ENCODE data around the gene ANKRD13A. TPM values are rescaled to one million over a fixed set of nuclear protein-coding genes. Genes with fewer than 3 reads are reported as not detected.

The ANKRD13A gene
- total RNA-seq, 1 experiment from 2014 or later = 118 TPM

GRCh38 chr12:109952873-109953272 lies 46.4 kb upstream of the ANKRD13A start:
- H3K27me3 ChIP-seq (ENCODE audit: low read length) = no peaks in the 10 kb centered on the region
- intact Hi-C loops (cut with micrococcal nuclease) = no loop called here
- BruUV-seq (replicated peaks) = no TSS peak
- H3K36me3 ChIP-seq (ENCODE audit: low read depth, low read length) = peaks cover 29% of the 10 kb centered on the region
- no peak overlapping the region for H3K9ac ChIP-seq (ENCODE audit: low read length)
- peaks cover 24% of the 10 kb centered on the region for H3K4me1 ChIP-seq (ENCODE audit: insufficient read depth, low read length)
- no peak overlapping the region for H3K4me3 ChIP-seq (ENCODE audit: low read length)
- no peaks in the 10 kb centered on the region for H3K79me2 ChIP-seq (ENCODE audit: low read length)
- no peaks in the 10 kb centered on the region for H3K9me2 ChIP-seq (replicated peaks; ENCODE audit: low read length)
- POLR2A ChIA-PET (ENCODE audit: unreplicated experiment) = interaction anchor here (0.6 kb wide), 1 partner anchor 43 kb away, joined by 3 read pairs; the partner anchor contains the start of gene GIT2
- no peak overlapping the region for H3K27ac ChIP-seq (ENCODE audit: low read length)
- no peak overlapping the region for H3K4me2 ChIP-seq (ENCODE audit: low read length)
- no peaks in the 10 kb centered on the region for H3F3A ChIP-seq (ENCODE audit: low read length, unreplicated experiment)
- DNase-seq = no peak
- no peak overlapping the region for H2AFZ ChIP-seq (ENCODE audit: low read length)
- no peak for ATAC-seq
- CTCF ChIA-PET = no interaction called here
- H3K9me3 ChIP-seq (ENCODE audit: low read length) = no peaks in the 10 kb centered on the region
- TF ChIP-seq EZH2phosphoT487 (IDR thresholded peaks at IDR 0.05; ENCODE audit: borderline replicate concordance, low read length) = no peak
- no peak for TF ChIP-seq EZH2 (IDR thresholded peaks at IDR 0.05; ENCODE audit: low read length, unreplicated experiment)
- TF ChIP-seq, protein P1, sequence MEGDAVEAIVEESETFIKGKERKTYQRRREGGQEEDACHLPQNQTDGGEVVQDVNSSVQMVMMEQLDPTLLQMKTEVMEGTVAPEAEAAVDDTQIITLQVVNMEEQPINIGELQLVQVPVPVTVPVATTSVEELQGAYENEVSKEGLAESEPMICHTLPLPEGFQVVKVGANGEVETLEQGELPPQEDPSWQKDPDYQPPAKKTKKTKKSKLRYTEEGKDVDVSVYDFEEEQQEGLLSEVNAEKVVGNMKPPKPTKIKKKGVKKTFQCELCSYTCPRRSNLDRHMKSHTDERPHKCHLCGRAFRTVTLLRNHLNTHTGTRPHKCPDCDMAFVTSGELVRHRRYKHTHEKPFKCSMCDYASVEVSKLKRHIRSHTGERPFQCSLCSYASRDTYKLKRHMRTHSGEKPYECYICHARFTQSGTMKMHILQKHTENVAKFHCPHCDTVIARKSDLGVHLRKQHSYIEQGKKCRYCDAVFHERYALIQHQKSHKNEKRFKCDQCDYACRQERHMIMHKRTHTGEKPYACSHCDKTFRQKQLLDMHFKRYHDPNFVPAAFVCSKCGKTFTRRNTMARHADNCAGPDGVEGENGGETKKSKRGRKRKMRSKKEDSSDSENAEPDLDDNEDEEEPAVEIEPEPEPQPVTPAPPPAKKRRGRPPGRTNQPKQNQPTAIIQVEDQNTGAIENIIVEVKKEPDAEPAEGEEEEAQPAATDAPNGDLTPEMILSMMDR (conservative IDR thresholded peaks at IDR 0.05; ENCODE audit: low read depth, low read length) = no peak
- H4K20me1 ChIP-seq (ENCODE audit: low read length) = no peaks in the 10 kb centered on the region

GRCh38 chr12:109953656-109954055 lies 45.6 kb upstream of the ANKRD13A start:
- Histone ChIP-seq H3K9me2 (replicated peaks; ENCODE audit: low read length) (no peaks in the 10 kb centered on the region), H3K36me3 (ENCODE audit: low read depth, low read length) (peaks cover 29% of the 10 kb centered on the region), H3K4me1 (ENCODE audit: insufficient read depth, low read length) (peaks cover 24% of the 10 kb centered on the region), H4K20me1 (ENCODE audit: low read length) (no peaks in the 10 kb centered on the region), H3K9me3 (ENCODE audit: low read length) (no peaks in the 10 kb centered on the region), H3K27ac (ENCODE audit: low read length) (no peak overlapping the region), H3K9ac (ENCODE audit: low read length) (no peak overlapping the region), H3F3A (ENCODE audit: low read length, unreplicated experiment) (no peaks in the 10 kb centered on the region), H3K4me2 (ENCODE audit: low read length) (no peak overlapping the region), H2AFZ (ENCODE audit: low read length) (no peak overlapping the region), H3K4me3 (ENCODE audit: low read length) (no peak overlapping the region), H3K27me3 (ENCODE audit: low read length) (no peaks in the 10 kb centered on the region), H3K79me2 (ENCODE audit: low read length) (no peaks in the 10 kb centered on the region)
- ChIA-PET POLR2A (ENCODE audit: unreplicated experiment) (interaction anchor here (0.6 kb wide), 1 partner anchor 42 kb away, joined by 3 read pairs; the partner anchor contains the start of gene GIT2), CTCF (no interaction called here)
- ATAC-seq (no peak), DNase-seq (no peak)
- intact Hi-C loops (cut with micrococcal nuclease) = no loop called here
- BruUV-seq (replicated peaks) = no TSS peak
- no peak for TF ChIP-seq EZH2phosphoT487 (IDR thresholded peaks at IDR 0.05; ENCODE audit: borderline replicate concordance, low read length)
- TF ChIP-seq, protein P1 (conservative IDR thresholded peaks at IDR 0.05; ENCODE audit: low read depth, low read length) = no peak
- TF ChIP-seq EZH2 (IDR thresholded peaks at IDR 0.05; ENCODE audit: low read length, unreplicated experiment) = no peak

GRCh38 chr12:109958374-109958773 lies 40.9 kb upstream of the ANKRD13A start:
- no peaks in the 10 kb centered on the region for H3F3A ChIP-seq (ENCODE audit: low read length, unreplicated experiment)
- H3K4me2 ChIP-seq (ENCODE audit: low read length) = no peak overlapping the region

More at GRCh38 chr12:109958374-109958773, 40.9 kb upstream of the ANKRD13A start:
- H3K36me3 ChIP-seq (ENCODE audit: low read depth, low read length) = peaks cover 10% of the 10 kb centered on the region; the same call in 1 of the 2 replicates
- intact Hi-C loops (cut with micrococcal nuclease) = no loop called here
- no peak overlapping the region for H2AFZ ChIP-seq (ENCODE audit: low read length)
- BruUV-seq (replicated peaks) = no TSS peak
- no peaks in the 10 kb centered on the region for H3K79me2 ChIP-seq (ENCODE audit: low read length)
- ChIA-PET POLR2A (ENCODE audit: unreplicated experiment) (no interaction called here), CTCF (no interaction called here)
- TF ChIP-seq, protein P1 (conservative IDR thresholded peaks at IDR 0.05; ENCODE audit: low read depth, low read length) = no peak
- no peak for DNase-seq
- no peaks in the 10 kb centered on the region for H3K9me3 ChIP-seq (ENCODE audit: low read length)
- no peak for ATAC-seq
- H3K27me3 ChIP-seq (ENCODE audit: low read length) = no peaks in the 10 kb centered on the region
- peaks cover 7% of the 10 kb centered on the region for H3K4me1 ChIP-seq (ENCODE audit: insufficient read depth, low read length)
- no peak overlapping the region for H3K4me3 ChIP-seq (ENCODE audit: low read length)
- no peaks in the 10 kb centered on the region for H4K20me1 ChIP-seq (ENCODE audit: low read length)
- no peak overlapping the region for H3K9ac ChIP-seq (ENCODE audit: low read length)
- no peak overlapping the region for H3K27ac ChIP-seq (ENCODE audit: low read length)
- H3K9me2 ChIP-seq (replicated peaks; ENCODE audit: low read length) = no peaks in the 10 kb centered on the region
